HG02970 (cell line): Measurements from ENCODE around the gene TEAD1.

ENCODE experiments used
- ATAC-seq: cut with Tn5 transposase; IDR thresholded peaks from one replicate; pipeline ENCODE4 v1.9.1; 2021; ENCODE audit warnings: mild to moderate bottlenecking, moderate library complexity, moderate number of reproducible peaks; ENCODE audit not compliant: unreplicated experiment, low FRiP score

TEAD1 gene

DNA sequence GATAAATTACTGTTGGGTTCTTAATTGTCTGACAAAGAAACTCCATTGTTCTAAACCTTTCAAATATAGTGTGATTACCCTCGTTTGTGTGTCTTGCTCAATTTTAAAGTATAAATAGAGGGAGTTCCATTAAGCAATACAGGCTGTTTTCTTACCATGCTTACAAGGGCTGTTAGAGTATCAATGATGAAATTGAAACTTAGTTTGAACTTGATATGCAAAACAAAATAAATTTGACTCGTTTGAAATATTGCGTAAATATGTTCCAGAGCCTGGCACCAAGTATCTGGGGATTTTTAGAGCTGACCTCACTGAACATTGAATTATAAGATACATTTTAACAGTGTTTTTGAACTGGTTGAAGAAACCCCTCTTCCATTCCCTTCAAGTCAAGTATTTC lies 31.7 kb downstream of the TEAD1 start:
- no peak for ATAC-seq

GRCh38 chr11:12706545-12707499 lies 32.6 kb downstream of the TEAD1 start:
- ATAC-seq: no peak

GRCh38 chr11:12707500-12707880 lies 33.3 kb downstream of the TEAD1 start:
- ATAC-seq: no peak

GRCh38 chr11:12711496-12711895 lies 37.3 kb downstream of the TEAD1 start:
- ATAC-seq: no peak

- ATAC-seq: no peak
Observed at GRCh38 chr11:12712132-12712531, 37.9 kb downstream of the TEAD1 start.

GRCh38 chr11:12715131-12715530 lies 40.9 kb downstream of the TEAD1 start:
- no peak for ATAC-seq

DNA sequence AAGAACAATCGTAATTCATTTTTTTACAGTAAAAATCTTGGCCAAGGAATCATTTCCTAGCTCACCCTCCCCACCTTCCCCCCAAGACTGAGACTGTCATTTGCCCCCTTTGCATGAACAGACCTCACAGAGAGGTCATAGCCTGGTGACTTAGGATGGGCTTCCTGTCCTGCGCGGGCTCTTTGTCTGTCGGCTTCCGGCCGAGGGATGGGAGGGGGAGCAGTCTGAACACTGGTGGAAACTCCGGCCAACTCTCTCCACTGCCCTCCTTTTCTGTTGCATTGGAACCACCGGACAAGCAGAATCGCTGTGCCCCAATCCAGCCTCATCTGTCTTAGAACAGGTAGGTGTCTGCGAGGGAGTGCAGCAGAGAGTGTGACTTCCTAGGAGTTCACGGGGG lies 41.7 kb downstream of the TEAD1 start:
- ATAC-seq: no peak

DNA sequence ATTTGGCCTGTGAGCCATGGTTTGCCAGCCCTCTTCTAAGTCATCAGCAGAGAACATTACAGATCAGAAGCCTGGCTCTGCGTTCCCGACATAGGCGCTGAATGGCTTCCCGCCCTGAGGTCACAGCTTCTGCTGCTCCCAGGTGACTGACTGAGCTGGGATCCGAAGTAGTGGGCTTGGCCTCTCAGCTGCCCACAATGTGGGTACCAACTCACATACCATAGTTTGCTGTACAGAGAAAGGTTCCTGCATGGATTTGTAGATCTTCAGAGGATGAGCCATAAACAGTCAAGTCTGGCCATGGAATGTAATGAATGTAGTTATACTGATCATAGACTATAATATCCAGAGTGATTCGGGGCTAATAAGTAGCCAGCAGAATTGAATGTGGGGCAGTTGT lies 42.6 kb downstream of the TEAD1 start:
- no peak for ATAC-seq

DNA sequence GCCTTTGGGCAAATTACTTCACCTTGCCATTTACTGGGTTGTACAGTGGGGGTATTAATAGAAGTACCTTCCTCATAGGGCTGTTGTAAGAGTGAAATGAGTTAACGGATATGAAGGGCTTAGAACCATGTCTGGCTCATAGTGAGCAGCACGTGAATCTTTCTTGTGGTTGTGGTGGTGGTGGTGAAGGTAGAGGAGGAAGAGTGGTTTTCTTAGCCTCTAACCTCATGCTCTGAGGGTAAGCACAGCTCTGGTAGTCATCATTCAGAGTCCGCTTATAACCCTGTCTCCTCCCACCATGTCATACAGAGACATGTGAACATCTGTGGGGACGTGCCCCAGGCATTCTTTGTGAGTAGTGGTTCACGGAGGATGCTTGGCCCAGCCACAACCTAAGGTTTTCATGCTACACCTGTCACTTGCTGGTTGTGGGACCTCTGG lies 43.6 kb downstream of the TEAD1 start:
- peak; percentile 75 for ATAC-seq

- ATAC-seq: no peak
Observed at GRCh38 chr11:12719221-12719620, 45.0 kb downstream of the TEAD1 start.

- ATAC-seq: no peak
Observed at GRCh38 chr11:12721816-12722604, 47.8 kb downstream of the TEAD1 start.

DNA sequence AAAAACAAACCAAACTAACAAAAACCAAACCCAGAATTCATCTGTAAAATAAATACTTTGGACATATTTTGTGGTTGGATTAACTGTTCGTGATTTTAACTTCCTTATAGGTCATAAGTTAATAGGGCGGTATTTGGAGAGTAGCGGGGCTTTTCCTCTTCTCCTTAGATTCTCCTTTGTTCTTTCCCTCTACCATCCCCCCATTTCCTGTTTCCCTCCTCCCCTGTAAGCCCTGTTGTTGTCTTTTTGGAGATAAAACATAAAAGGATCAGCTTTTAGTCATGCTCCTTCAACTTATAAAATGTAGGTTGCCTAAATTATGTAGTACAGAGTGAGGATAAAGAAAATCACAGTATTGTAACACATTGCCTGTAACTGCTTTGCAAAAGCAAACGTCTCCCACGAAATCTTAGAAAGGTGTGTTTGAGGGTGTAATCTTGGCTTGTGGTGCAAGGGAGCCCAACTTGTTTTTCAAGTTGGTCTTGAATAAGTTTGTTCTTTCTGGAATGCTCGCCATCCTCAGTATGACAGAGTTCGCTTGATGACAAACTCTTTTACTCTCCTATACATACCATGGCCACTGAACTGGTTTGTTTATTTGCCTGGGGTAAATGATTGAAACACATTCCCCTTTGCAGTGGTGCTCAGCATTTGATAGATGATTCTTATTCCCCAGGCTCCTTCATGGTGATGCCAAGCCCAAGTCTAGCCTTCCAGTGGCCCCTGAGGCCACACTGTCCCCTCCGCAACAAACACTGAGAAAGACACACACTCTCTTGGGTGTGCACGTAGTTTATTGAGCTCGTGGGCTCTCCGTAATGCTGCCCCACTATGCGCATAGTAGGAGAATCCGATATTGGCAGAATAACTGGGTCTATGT lies 49.4 kb downstream of the TEAD1 start:
- ATAC-seq: no peak

- no peak for ATAC-seq
Observed at GRCh38 chr11:12724301-12725054, 50.3 kb downstream of the TEAD1 start.

- no peak for ATAC-seq
Observed at GRCh38 chr11:12725055-12725862, 51.0 kb downstream of the TEAD1 start.

DNA sequence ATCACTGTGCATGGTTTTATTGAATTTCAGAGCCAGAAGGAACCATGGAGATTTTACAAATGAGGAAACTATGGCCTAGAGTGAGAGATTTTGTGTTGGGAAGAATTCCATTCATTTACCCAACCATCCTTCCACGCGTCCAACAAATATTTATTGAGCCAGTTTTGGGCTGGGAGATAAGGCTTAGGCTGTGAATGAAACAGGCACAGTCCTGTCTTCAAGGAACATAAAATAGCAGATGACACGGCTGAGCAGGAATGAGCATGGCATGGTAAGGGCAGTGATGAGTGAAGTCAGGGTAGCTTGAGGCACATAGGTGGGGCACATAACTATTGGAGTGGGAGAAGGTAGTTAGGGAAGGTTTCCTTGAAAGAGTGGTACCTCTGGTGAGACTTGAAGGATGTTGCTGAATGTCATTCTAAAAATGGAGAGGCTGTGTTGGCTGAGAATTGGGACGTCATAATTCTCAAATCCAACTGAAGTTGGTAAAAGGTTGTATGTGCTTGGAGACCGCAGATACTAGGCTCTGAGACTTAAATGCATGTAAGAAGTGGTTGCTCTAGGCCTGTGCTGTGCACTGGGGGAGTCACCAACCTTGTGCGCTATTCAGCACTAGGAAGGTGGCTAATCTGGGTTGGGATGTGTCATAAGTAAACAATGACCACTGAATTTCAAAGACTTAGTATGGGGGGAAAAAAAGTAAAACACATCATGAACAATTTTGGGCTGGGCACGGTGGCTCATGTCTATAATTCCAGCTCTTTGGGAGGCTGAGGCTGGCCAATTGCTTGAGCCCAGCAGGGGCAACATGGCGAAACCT lies 51.9 kb downstream of the TEAD1 start:
- no peak for ATAC-seq

DNA sequence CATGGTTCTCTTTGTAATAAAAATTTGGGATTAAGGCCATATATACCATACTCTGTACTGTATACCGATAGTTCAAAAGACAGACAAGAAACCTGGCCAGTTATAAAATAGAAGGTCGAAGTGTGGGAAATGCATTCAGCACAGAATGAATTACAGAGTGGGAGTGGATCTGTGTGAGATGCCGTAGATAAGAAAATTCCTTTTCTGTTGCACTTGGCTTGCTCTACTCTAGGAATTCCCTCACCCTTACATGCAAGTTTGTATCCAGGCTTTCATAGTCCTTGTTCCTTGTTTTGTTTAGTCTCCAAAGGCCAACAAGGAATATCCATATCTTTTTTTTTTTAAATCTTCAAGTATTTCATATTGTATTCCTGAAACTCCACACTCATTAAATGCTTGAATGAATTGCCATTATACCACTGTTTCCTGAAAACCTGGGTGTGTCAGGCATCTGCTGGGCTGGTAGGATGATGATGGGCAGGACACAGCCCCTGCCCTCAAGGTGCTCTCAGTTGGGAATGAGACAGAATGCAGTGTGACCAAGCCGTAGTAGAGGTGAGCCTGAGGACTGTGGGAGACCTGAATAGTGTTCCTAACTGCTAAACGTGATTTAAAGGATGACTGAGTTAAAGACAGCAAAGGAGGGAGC lies 53.5 kb downstream of the TEAD1 start:
- no peak for ATAC-seq

DNA sequence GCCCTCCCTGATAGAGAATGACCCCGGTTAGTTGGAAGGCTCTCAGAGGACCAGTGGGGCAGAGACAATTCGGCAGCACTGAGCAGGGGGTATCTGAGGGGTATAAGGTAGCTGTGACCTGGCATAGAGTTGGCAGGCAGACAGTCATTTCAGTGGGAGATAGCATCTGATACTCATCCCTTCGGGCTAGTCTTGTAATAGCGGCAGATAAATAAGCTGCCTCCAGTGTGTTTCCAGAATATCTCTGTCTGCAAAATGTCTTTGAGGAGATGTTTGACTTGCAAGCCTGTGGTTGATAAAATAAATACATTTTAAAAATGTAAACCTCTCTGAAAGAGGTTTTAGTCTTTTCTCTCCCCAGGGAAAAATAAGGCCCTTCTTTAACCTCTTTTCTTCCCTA lies 54.2 kb downstream of the TEAD1 start:
- ATAC-seq: no peak

- ATAC-seq: no peak
Observed at GRCh38 chr11:12729941-12730340, 55.7 kb downstream of the TEAD1 start.
